ENCODE results near the gene UBE2V1.
A peak's percentile ranks its signal among the peaks of the same experiment; 100 is the strongest.
"Not testable (repeated sequence)": the region's sequence is repeated elsewhere in the genome, so short reads cannot be mapped to it uniquely, and the experiment has no call there.

UBE2V1 gene

GRCh38 chr20:50115591-50116367 lies 2.8 kb upstream of the UBE2V1 start:
- DNase-seq (ENCODE audit: low read depth, low spot score) = peak; percentile 85

- no peak for DNase-seq (ENCODE audit: low read depth, low spot score)
These were observed 2.1 kb upstream of the UBE2V1 start for GRCh38 chr20:50115041-50115512.

GRCh38 chr20:50113420-50114224 lies 672 bp upstream of the UBE2V1 start:
- no peak for DNase-seq (ENCODE audit: low read depth, low spot score)

GRCh38 chr20:50111829-50112495 lies 988 bp downstream of the UBE2V1 start:
- DNase-seq (ENCODE audit: low read depth, low spot score) = no peak

- no peak for DNase-seq (ENCODE audit: low read depth, low spot score)
These were observed 1.7 kb downstream of the UBE2V1 start for GRCh38 chr20:50111120-50111828.

- no peak for DNase-seq (ENCODE audit: low read depth, low spot score)
These were observed 2.6 kb downstream of the UBE2V1 start for GRCh38 chr20:50110141-50111047.

- no peak for DNase-seq (ENCODE audit: low read depth, low spot score)
These were observed 4.3 kb downstream of the UBE2V1 start for GRCh38 chr20:50108556-50109235.

- DNase-seq (ENCODE audit: low read depth, low spot score) = no peak
These were observed 5.1 kb downstream of the UBE2V1 start for GRCh38 chr20:50107796-50108331.

- no peak for DNase-seq (ENCODE audit: low read depth, low spot score)
These were observed 5.8 kb downstream of the UBE2V1 start for GRCh38 chr20:50107086-50107660.

- DNase-seq (ENCODE audit: low read depth, low spot score) = not testable (repeated sequence)
These were observed 6.3 kb downstream of the UBE2V1 start for GRCh38 chr20:50106669-50107068.

- DNase-seq (ENCODE audit: low read depth, low spot score) = not testable (repeated sequence)
These were observed 9.4 kb downstream of the UBE2V1 start for GRCh38 chr20:50103464-50104107.

GRCh38 chr20:50102551-50102950 lies 10.4 kb downstream of the UBE2V1 start:
- not testable (repeated sequence) for DNase-seq (ENCODE audit: low read depth, low spot score)

- no peak for DNase-seq (ENCODE audit: low read depth, low spot score)
These were observed 11.1 kb downstream of the UBE2V1 start for GRCh38 chr20:50101887-50102286.

GRCh38 chr20:50101281-50101680 lies 11.7 kb downstream of the UBE2V1 start:
- DNase-seq (ENCODE audit: low read depth, low spot score) = no peak

- no peak for DNase-seq (ENCODE audit: low read depth, low spot score)
These were observed 12.4 kb downstream of the UBE2V1 start for GRCh38 chr20:50100552-50100951.

GRCh38 chr20:50099565-50099991 lies 13.4 kb downstream of the UBE2V1 start:
- DNase-seq (ENCODE audit: low read depth, low spot score) = no peak

- DNase-seq (ENCODE audit: low read depth, low spot score) = no peak
These were observed 13.8 kb downstream of the UBE2V1 start for GRCh38 chr20:50099113-50099512.

- DNase-seq (ENCODE audit: low read depth, low spot score) = no peak
These were observed 14.7 kb downstream of the UBE2V1 start for GRCh38 chr20:50098259-50098658.

- no peak for DNase-seq (ENCODE audit: low read depth, low spot score)
These were observed 15.1 kb downstream of the UBE2V1 start for GRCh38 chr20:50097843-50098242.

All from iPS DF 19.7 (cell line).